Inflammatory macrophage (primary cell): Measurements from ENCODE around the gene RNF123.

Experiments
- DNase-seq, 2 donors: peaks; one replicate each; pipeline ENCODE4 v3.0.0-alpha.2; 2020 to 2022

Gene RNF123

DNA sequence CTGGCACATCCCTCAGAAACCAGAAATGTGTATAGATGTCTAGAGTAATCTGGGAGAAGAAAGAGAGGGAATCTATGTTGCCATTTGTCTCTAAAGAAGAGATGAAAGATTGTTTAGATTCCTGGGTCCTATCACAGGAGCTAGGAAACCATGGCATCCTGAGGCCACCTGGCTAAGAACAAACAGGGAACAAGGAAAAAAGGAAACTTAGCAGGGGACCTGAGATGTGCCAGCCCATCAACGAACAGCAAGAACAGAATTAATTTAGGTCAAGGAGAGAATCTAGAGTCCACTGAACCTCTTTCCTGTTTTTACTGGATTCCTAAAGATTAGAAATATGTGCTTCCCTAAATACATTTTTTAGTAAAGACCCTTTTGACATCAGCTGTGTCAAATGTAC is 66.7 kb downstream of the RNF123 start:
- DNase-seq: no peak

DNA sequence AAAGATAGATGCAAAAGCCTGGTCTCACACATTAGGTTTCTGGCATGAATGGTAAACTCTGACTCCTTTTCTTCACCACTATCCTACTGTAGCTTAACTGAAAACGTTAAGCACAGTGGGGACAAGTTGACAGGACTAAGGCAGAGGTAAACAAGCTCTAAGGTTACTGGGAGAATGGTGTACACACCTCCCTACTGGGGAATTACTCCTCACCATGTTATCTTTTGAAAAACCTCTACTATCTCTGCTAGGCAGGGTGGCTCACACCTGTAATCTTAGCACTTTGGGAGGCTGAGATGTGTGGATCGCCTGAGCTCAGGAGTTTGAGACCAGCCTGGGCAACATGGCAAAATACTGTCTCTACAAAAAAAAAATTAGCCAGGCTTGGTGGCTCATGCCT is 67.8 kb downstream of the RNF123 start:
- DNase-seq: no peak

DNA sequence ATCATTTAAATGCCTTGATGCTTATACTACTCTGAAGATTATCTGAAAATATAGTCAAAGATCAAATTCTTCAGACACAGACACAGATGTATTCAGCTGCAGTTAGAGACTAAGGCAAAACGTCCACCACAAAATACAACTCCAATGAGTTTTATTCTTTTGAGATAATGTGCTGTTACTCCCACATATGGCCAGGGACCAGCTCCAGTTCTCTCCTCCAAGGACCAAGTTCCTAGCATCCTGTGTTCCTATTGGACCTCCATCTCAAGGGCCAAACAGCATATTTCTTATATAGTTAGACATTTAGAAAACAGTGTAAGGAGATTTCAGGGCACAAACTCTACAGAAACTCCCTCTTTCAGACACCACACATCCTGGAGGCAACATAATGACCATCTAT is 69.9 kb downstream of the RNF123 start:
- DNase-seq: no peak

DNA sequence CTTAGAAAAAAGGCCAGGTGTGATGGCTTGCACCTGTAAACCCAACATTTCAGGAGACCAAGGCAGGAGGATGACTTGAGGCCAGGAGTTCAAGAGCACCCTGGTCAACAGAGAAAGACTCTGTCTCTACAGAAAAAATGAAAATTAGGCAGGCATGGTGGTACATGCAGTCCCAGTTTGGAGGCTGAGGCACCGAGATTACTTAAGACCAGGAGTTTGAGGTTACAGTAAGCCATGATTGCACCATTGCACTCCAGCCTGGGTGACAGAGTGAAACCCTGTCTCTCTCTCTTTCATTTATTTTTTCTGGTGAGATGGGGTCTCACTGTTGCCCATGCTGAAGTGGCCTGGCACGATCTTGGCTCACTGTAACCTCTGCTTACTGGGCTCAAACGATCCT is 72.3 kb downstream of the RNF123 start:
- DNase-seq: no peak

DNA sequence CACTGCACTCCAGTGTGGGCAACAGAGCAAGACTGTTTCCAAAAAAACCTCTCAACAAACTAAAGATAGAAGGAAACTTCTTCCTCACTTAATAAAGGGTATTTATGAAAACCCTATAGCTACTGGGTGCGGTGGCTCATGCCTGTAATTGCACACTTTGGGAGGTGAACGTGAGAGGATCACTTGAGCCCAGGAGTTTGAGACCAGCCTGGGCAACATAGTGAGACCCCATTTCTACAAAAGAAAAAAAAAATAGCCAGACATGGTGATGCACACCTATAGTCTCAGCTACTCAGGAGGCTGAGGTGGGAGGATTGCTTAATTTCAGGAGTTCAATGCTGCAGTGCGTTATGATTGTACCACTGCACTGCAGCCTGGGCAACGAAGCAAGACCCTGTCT is 74.6 kb downstream of the RNF123 start:
- DNase-seq: no peak

DNA sequence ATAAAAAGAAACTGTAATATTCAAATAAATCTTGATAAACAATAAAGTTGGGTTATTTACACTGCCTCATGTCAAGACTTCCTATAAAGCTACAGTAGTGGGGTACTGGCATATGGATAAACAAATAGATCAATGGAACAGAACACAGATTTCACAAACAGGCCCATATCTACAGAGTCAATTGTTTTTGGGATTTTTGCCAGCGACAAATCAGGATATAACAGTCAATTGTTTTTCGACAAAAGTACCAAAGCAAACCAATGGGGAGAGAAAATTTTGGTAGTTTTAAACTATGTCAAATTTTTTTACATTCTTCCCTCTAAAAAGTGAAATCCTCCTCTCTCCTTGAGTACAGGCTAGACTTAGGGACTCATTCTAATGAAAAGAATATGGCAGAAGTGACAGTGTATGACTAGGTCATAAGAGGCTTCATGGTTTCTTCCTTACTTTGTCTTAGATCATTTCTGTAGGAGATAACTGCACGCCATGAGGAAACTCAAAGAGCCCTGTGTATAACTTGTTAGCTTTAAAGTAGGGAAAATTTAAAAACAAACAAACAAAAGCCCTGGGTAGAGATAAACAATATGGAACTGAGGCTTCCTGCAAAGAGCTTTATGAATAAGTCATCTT is 80.0 kb downstream of the RNF123 start:
- no peak for DNase-seq

DNA sequence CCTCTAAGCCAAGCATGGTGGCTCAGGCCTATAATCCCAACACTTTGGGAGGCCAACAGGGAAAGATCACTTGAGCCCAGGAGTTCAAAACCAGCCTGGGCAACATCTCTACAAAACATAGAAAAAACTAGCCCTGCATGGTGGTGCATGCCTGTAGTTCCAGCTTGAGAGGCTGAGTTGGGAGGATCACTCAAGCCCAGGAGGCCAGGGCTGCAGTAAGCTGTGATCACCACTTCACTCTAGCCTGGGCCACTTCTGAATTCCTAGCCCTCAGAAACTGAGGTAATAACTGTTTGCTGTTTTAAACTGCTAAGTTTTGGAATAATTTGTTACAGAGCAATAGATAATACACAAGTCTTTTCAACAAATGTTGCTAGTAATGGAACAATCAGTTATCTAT is 80.6 kb downstream of the RNF123 start:
- no peak for DNase-seq
